GM12801 (cell line): Measurements from ENCODE around the gene CFAP100.

Source experiments
- CTCF ChIP-seq: IDR thresholded peaks from one replicate; pipeline ENCODE4 v1.5.1; 2011; ENCODE audit warnings: control low read depth; ENCODE audit not compliant: insufficient read length; ENCODE audit errors: extremely low read depth

CFAP100 gene

GRCh38 chr3:126413693-126414080 is 19.0 kb downstream of the CFAP100 start:
- TF ChIP-seq CTCF = no peak

GRCh38 chr3:126414406-126414805 is 19.7 kb downstream of the CFAP100 start:
- TF ChIP-seq CTCF = no peak

GRCh38 chr3:126414961-126415660 is 20.4 kb downstream of the CFAP100 start:
- TF ChIP-seq CTCF = no peak

DNA sequence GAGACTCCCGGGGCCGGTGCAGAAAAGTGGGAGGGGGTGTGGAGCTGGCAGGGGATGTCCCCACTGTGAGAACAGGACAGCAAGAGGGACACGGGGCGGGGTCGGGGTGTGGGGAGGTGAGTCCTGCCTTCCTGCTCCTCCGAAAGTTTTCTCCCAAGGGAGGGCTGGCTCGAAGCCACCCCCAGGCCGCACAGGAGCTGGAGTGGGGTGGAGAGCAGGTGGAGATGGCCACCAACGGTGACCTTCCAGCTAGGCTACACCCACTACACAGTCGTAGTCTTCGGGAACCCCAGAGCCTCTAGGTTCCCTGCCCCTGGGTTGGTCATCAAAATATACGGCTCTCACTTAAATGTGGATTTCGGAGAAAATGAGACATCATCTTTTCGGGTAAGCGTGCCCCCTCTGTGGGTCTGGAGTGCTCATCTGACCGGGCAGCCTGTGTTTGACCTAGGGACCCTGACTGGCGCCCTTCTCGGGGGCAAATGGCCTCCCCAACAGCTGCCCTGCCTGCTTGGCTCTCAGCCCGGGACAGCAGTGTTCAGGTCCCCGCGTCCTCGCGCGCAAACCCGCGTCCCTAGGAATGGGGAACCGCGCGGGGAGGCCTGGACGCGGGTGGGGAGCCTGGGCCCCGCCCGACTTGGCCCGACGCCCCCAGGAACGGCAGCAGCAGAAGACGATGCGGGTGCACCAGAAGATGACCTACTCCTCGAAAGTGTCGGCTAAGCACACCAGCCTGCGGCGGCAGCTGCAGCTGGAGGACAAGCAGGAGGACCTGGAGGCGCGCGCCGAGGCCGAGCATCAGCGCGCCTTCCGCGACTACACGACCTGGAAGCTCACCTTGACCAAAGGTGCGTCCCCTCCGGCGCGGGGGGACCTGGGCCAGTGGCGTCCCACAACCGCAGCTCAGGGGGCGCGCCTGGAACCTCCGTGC is 21.2 kb downstream of the CFAP100 start:
- TF ChIP-seq CTCF = no peak

- TF ChIP-seq CTCF = no peak
Measured at GRCh38 chr3:126416943-126417342, 22.2 kb downstream of the CFAP100 start.

DNA sequence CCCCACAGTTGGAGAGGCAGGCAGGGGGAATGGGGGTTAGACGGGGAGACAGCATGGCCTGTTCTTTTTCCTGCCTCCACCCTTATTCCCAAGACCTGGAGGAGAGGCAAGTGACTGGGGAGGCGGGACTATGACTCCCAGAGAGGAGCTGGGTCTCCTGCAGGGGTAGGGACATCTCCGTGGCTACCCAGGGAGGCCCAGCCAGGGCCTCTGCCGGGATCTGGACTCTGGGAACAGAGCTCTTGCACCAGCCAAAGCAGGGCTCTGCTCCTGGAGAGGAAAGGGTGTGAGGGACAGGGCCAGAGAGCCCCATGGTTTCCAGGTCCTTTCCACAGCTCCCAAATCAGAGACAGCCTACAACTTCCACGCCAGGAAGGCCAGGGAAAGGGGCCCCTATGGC is 22.8 kb downstream of the CFAP100 start:
- TF ChIP-seq CTCF = no peak

- no peak for TF ChIP-seq CTCF
Measured at GRCh38 chr3:126417981-126418530, 23.3 kb downstream of the CFAP100 start.
